HG02981 (cell line): Measurements from ENCODE around the gene LRRC71.

Experiments used
- ATAC-seq: cut with Tn5 transposase; IDR thresholded peaks from one replicate; pipeline ENCODE4 v1.9.1; 2021; ENCODE audit warnings: mild to moderate bottlenecking, moderate library complexity; ENCODE audit not compliant: unreplicated experiment

Gene LRRC71

DNA sequence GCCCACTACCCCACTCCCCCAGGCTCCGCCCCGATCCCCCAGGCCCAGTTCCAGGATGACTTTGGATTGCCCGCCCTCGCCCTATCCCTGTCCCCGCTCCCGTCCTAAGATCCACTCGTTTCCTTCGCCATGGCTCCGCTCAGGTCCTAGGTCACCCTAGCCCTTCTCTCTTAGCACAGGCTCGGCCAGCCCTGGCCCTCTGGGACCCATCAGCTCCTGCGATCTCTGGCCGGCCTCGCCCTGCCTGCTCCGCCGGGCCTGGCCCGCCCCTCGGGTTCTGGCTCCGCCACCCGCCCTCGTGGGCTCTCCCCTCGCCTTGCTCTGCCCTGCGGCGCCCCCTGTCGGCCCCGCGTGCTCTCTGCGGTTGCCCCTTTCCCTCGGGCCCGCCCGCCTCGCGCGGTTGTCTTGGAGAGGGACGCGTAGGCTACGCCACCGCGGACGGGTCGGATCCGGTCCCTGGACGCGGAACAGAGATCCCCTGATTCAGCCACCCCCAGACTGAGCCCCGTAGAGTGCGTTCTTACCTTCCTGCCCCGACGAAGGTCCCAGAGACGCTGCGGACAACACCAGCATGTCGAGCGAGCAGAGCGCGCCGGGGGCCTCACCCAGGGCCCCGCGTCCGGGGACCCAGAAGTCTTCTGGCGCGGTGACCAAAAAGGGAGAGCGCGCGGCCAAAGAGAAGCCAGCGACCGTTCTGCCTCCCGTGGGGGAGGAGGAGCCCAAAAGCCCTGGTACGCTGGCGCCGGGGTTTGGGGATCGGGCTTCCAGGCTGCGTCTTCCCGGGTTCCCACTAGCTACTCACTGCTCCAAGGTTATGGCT lies at the start of gene LRRC71:
LRRC71 (plus strand) TSS at position 400 of the 820 bp plus-strand sequence; CDS start at position 572, 172 bp downstream.
- no peak for ATAC-seq

- ATAC-seq: no peak
Measured at GRCh38 chr1:156873659-156874058, 46.8 kb upstream of the LRRC71 start.

- no peak for ATAC-seq
Measured at GRCh38 chr1:156874142-156874541, 46.3 kb upstream of the LRRC71 start.

DNA sequence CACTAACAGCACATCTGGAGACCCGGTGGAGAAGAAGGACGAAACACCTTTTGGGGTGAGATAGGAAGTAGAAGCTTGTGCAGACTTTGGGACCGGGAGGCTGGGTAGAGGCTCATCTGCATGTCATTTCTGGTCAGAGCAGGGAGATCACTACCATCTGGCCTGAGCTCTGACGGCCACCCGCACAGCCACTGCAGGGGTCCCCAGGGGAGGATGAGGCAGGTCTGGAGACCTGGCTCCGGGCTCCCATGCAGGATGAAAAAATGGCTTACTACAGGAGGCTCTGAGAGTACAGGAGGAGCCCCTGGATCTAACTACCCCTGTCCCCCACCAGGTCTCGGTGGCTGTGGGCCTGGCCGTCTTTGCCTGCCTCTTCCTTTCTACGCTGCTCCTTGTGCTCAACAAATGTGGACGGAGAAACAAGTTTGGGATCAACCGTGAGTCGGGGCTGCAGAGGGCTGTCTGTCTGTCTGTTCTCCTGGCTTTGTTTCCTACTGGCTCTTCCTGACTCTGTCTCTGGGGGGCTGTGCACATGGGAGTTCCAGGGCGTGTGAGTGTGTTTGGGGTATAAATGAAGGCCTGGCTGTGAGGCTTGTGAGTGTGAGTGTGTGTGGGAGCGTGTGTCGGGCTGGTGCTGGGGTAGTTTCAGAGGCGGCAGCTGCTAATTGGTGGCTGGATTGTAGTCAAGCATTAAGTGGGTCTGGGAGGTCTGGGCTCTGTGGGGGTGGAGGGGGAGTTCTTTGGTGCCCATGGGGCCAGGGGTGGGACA lies 45.7 kb upstream of the LRRC71 start:
- no peak for ATAC-seq

GRCh38 chr1:156875341-156875615 lies 45.2 kb upstream of the LRRC71 start:
- ATAC-seq: no peak

GRCh38 chr1:156876281-156876680 lies 44.2 kb upstream of the LRRC71 start:
- ATAC-seq: no peak

GRCh38 chr1:156877433-156878170 lies 42.8 kb upstream of the LRRC71 start:
- ATAC-seq: no peak

DNA sequence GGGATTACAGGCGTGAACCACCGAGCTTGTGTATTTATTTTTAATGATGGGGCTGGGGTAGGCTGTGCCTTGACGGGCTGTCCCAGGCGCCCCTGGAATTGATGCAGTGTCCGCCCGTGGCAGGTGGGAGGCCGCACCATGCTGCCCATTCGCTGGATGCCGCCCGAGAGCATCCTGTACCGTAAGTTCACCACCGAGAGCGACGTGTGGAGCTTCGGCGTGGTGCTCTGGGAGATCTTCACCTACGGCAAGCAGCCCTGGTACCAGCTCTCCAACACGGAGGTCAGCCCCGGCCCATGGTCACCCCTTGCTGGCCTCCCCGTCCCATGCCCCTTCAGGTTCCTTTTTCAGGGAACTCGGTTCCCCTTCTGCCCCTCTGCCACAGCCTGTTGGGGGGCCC lies 40.6 kb upstream of the LRRC71 start:
- no peak for ATAC-seq

GRCh38 chr1:156880473-156880872 lies 40.0 kb upstream of the LRRC71 start:
- ATAC-seq: no peak

GRCh38 chr1:156881101-156881500 lies 39.3 kb upstream of the LRRC71 start:
- no peak for ATAC-seq

GRCh38 chr1:156881663-156882062 lies 38.8 kb upstream of the LRRC71 start:
- no peak for ATAC-seq

DNA sequence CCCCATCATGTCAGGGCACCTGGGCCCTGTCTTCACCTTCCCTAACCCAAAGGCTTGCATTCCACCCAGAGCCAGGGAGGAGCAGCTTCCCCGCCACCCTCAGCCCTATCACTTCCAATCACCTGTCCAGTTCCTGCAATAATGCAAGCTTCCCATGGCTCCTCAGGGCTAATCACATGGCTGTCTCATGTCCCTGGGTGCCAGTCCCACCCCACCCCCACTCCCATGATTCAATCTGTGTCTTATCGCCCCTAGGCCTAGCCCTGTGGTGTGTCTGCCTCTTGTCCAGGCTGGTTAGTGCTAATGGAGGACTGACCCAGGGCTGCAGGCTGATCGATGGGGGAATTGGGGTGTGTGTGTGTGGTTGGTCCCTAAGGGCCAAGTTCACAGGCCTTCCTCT lies 37.9 kb upstream of the LRRC71 start:
- no peak for ATAC-seq

- ATAC-seq: no peak
Measured at GRCh38 chr1:156883919-156884318, 36.5 kb upstream of the LRRC71 start.

DNA sequence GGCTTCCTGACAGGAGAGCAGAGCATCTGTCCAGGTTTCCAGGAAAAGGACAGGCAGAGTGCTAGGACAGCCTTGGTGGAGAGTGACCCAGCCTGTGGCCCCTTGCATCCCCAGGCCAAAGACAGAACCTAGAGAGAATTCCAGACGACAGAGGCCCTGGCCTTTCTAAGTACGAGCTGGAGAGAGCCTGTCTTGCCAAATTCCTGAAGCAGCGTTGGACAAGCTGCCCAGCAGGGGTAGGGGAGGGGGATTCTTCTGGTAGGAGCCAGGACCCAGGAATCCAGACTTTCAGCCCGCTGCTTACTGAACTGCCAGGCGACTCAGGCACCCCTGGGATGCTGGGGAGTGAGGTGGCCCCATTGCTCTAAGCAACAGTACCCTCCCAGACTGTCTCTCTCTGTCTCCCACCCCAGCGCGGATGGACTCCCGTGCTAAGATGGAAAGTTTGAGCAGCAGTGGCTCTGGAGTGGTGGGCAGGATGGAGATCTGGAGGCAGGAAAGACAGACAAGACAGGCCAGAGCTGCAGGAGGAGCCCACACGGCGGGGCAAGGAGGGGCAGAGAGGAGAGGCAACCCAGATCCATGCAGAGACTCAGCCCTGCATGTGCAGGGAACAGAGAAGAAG lies 35.8 kb upstream of the LRRC71 start:
- no peak for ATAC-seq

GRCh38 chr1:156885314-156885713 lies 35.1 kb upstream of the LRRC71 start:
- no peak for ATAC-seq

GRCh38 chr1:156885880-156886355 lies 34.5 kb upstream of the LRRC71 start:
- ATAC-seq: no peak

DNA sequence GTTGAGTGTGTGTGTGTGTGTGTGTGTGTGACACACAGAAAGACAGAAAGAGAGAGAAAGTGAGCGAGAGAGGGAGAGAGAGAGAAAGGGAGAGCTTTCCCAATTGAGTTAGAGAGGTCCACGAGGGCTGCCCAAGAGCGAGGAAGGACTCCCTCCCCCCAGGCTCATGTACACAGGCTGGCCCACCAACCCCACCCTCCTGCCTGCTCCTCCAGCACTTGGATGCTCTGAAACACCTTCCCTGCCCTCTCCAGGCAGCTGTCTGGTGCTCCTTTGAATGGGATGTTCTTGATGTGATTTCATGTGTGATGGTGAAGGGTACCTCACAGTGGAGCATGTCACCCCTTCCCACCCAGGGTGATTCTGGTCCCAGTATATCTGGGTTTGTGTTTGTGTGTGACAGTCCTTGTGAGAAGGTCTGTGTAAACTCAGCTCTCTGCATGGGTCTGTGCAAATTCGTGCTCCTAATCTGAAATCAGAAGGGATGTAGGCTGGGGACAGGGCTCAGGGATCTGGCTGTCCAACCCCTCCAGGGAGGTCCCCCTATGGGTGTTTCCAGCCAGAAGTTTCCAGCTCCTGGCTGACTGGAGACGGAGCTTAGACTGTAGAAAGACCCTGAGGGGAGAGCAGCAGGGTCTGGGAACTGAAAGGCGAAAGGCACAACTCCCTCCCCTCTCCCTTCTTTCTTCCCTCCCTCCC lies 33.7 kb upstream of the LRRC71 start:
- ATAC-seq: no peak

- ATAC-seq: no peak
Measured at GRCh38 chr1:156887317-156887716, 33.1 kb upstream of the LRRC71 start.

DNA sequence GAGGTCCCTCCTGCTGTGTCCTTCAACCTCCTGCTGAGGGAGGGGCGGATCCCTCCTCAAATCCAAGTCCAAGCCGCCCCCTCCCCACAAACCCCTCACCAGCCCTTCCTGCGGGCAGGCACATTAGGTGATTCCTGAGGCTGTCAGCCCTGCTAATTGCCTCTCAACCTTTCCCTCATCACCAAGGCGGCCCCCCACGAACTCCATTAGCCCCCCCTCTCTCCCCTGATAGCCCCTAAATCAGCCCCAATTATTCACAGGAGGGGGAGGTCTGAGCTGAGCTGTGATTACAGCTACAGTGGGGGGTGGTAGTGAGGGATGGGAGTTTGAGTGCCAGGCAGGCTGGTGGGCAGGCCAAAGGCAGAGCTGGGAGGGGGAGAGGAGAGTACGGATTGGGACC lies 32.7 kb upstream of the LRRC71 start:
- ATAC-seq: no peak

GRCh38 chr1:156889802-156890580 lies 30.4 kb upstream of the LRRC71 start:
- ATAC-seq: no peak
